HCT116 (cell line): Measurements from ENCODE around the gene STPG3. TPM values are rescaled to one million over a fixed set of nuclear protein-coding genes. Genes with fewer than 3 reads are reported as not detected.
A peak's percentile ranks its signal among the peaks of the same experiment; 100 is the strongest.

Experiments
- ATAC-seq: fragments of 200-7000 bp; cut with Tn5 transposase; 2 replicates; pipeline ENCODE4 v1.9.1; 2020; ENCODE audit warnings: mild to moderate bottlenecking, moderate library complexity
- BruUV-seq: library from RNA; stranded (reverse); fragments of 400-500 nt; replicated peaks from 2 replicates; lab custom pipeline; 2021; lab: Mats Ljungman, UMichigan
- CTCF ChIA-PET: fragments of 300-600 bp; sonication (Branson Sonifier 250); formaldehyde crosslinking; loops from one replicate; lab custom pipeline; 2021; ENCODE audit warnings: antibody characterized with exemption; lab: Charles Lee
- POLR2A ChIA-PET: fragments of 300-600, 350-600 bp; sonication (Branson Sonifier 250); formaldehyde crosslinking; loops from one replicate; lab custom pipeline; 2021; ENCODE audit warnings: antibody characterized with exemption; lab: Charles Lee
- RAD21 ChIA-PET, 2 experiments: fragments of 300-600 bp; sonication (Branson Sonifier 250); formaldehyde crosslinking; loops; one replicate each; lab custom pipeline; 2023; ENCODE audit warnings: low total read pairs in 2 of 2; ENCODE audit not compliant: uncharacterized antibody in 2 of 2, unreplicated experiment in 2 of 2, low non-redundant PET in 1 of 2; lab: Charles Lee
- DNase-seq: peaks from one replicate; pipeline ENCODE4 v3.0.0-alpha.2; 2010; ENCODE audit warnings: low read depth, low spot score
- H2AFZ ChIP-seq: fragments of 200-600 bp; shearing (Covaris generic), sonication (generic); 2 replicates; pipeline ENCODE4 v1.6.1; 2017; ENCODE audit warnings: low read depth, mixed run types, mixed read lengths, antibody characterized with exemption, low read length; ENCODE audit not compliant: poor library complexity, severe bottlenecking
- H3K27ac ChIP-seq: 2 replicates; pipeline ENCODE4 v1.5.1; 2012; ENCODE audit warnings: low read depth, low read length
- H3K27me3 ChIP-seq: fragments of 200-600 bp; sonication (generic); 2 replicates; pipeline ENCODE4 v1.6.1; 2016; ENCODE audit warnings: mixed run types, low read length, mixed read lengths; ENCODE audit not compliant: insufficient read depth
- H3K36me3 ChIP-seq, 2 experiments: fragments of 200-500 bp in 1 of 2; fragments of 200-600 bp in 1 of 2; sonication (Bioruptor generic) in 1 of 2; sonication (generic) in 1 of 2; 2 replicates each; pipeline versions ENCODE4 v1.5.1 to v1.6.1; 2014 to 2016; ENCODE audit warnings: low read length in 2 of 2, inconsistent platforms in 1 of 2, mixed read lengths in 1 of 2, mixed run types in 1 of 2; ENCODE audit not compliant: insufficient read depth in 2 of 2, control insufficient read depth in 1 of 2
- H3K4me1 ChIP-seq, 2 experiments: fragments of 200-600 bp in 1 of 2; sonication (generic) in 1 of 2; 2 replicates each; pipeline versions ENCODE4 v1.5.1 to v1.6.1; 2012 to 2017; ENCODE audit warnings: low read length in 2 of 2, inconsistent platforms in 1 of 2, mild to moderate bottlenecking in 1 of 2, mixed read lengths in 1 of 2, mixed run types in 1 of 2, moderate library complexity in 1 of 2; ENCODE audit not compliant: insufficient read depth in 2 of 2, control insufficient read depth in 1 of 2
- H3K4me2 ChIP-seq: fragments of 200-600 bp; sonication (generic); 2 replicates; pipeline ENCODE4 v1.6.1; 2017; ENCODE audit warnings: mixed run types, low read length, mixed read lengths
- H3K4me3 ChIP-seq, 2 experiments: fragments of 200-600 bp in 1 of 2; sonication (generic) in 1 of 2; replicated peaks in 1 of 2; 2 replicates each; pipeline ENCODE4 v1.5.1; 2011 to 2016; ENCODE audit warnings: low read length in 2 of 2, control low read depth in 1 of 2, low read depth in 1 of 2, mild to moderate bottlenecking in 1 of 2, mixed read lengths in 1 of 2, mixed run types in 1 of 2
- H3K79me2 ChIP-seq: fragments of 200-600 bp; sonication (generic); 2 replicates; pipeline ENCODE4 v1.6.1; 2017; ENCODE audit warnings: mild to moderate bottlenecking, mixed run types, low read length, moderate library complexity, mixed read lengths; ENCODE audit not compliant: insufficient read depth
- H3K9ac ChIP-seq: fragments of 200-600 bp; sonication (generic); 2 replicates; pipeline ENCODE4 v1.6.1; 2016; ENCODE audit warnings: low read length, mixed read lengths
- H3K9me2 ChIP-seq: fragments of 200-600 bp; sonication (generic), shearing (Covaris generic); 2 replicates; pipeline ENCODE4 v1.6.1; 2017; ENCODE audit warnings: mixed run types, mild to moderate bottlenecking, moderate library complexity; ENCODE audit not compliant: insufficient read depth
- H3K9me3 ChIP-seq, 2 experiments: fragments of 200-500 bp in 1 of 2; fragments of 200-600 bp in 1 of 2; sonication (Bioruptor generic) in 1 of 2; sonication (generic) in 1 of 2; 2 replicates each; pipeline ENCODE4 v1.6.1; 2014 to 2017; ENCODE audit warnings: low read length in 2 of 2, mixed read lengths in 2 of 2, inconsistent platforms in 1 of 2, low read depth in 1 of 2, mild to moderate bottlenecking in 1 of 2, mixed run types in 1 of 2, moderate library complexity in 1 of 2; ENCODE audit not compliant: control insufficient read depth in 1 of 2, insufficient read depth in 1 of 2
- H4K20me1 ChIP-seq: fragments of 200-600 bp; sonication (generic), shearing (Covaris generic); 2 replicates; pipeline ENCODE4 v1.6.1; 2017; ENCODE audit warnings: mixed run types, mild to moderate bottlenecking, moderate library complexity; ENCODE audit not compliant: insufficient read depth
- CBX3 ChIP-seq: IDR thresholded peaks from 2 replicates; pipeline ENCODE4 v1.6.1; 2012; ENCODE audit warnings: low read depth
- CEBPB ChIP-seq: IDR thresholded peaks from 2 replicates; pipeline ENCODE4 v1.6.1; 2012; ENCODE audit warnings: low read depth
- EGR1 ChIP-seq: IDR thresholded peaks from 2 replicates; pipeline ENCODE4 v1.6.1; 2012; ENCODE audit warnings: low read depth
- ELF1 ChIP-seq: IDR thresholded peaks from 2 replicates; pipeline ENCODE4 v1.6.1; 2012; ENCODE audit warnings: low read depth, borderline replicate concordance
- EZH2 ChIP-seq: fragments of 200-600 bp; sonication (generic); IDR thresholded peaks from 2 replicates; pipeline ENCODE4 v1.6.1; 2017; ENCODE audit warnings: antibody characterized with exemption, mixed run types
- EZH2phosphoT487 ChIP-seq: fragments of 200-600 bp; IDR thresholded peaks from 2 replicates; pipeline ENCODE4 v1.6.1; 2018; ENCODE audit warnings: antibody characterized with exemption, borderline replicate concordance
- FOSL1 ChIP-seq: IDR thresholded peaks from 2 replicates; pipeline ENCODE4 v1.6.1; 2012; ENCODE audit warnings: low read depth
- MAX ChIP-seq: IDR thresholded peaks from 2 replicates; pipeline ENCODE4 v1.6.1; 2012
- POLR2A ChIP-seq: IDR thresholded peaks from 2 replicates; pipeline ENCODE4 v1.7.0; 2011; ENCODE audit warnings: borderline replicate concordance; ENCODE audit not compliant: insufficient read depth, insufficient read length; ENCODE audit errors: extremely low read depth
- POLR2AphosphoS5 ChIP-seq: IDR thresholded peaks from 2 replicates; pipeline ENCODE4 v1.6.1; 2011; ENCODE audit warnings: mild to moderate bottlenecking, low read depth, low read length, moderate library complexity
- RAD21 ChIP-seq: IDR thresholded peaks from 2 replicates; pipeline ENCODE4 v1.6.1; 2012; ENCODE audit warnings: low read depth, mild to moderate bottlenecking
- SIN3A ChIP-seq: IDR thresholded peaks from 2 replicates; pipeline ENCODE4 v1.6.1; 2012; ENCODE audit warnings: low read depth
- SP1 ChIP-seq: IDR thresholded peaks from 2 replicates; pipeline ENCODE4 v1.6.1; 2012; ENCODE audit warnings: low read depth
- SRF ChIP-seq: IDR thresholded peaks from 2 replicates; pipeline ENCODE4 v1.6.1; 2012; ENCODE audit warnings: low read depth
- TCF7L2 ChIP-seq: IDR thresholded peaks from 2 replicates; pipeline ENCODE4 v1.7.0; 2011; ENCODE audit warnings: borderline replicate concordance, inconsistent platforms; ENCODE audit not compliant: insufficient read depth, insufficient read length; ENCODE audit errors: extremely low read depth
- ZBTB33 ChIP-seq: IDR thresholded peaks from 2 replicates; pipeline ENCODE4 v1.6.1; 2011; ENCODE audit warnings: mild to moderate bottlenecking, low read length, moderate library complexity; ENCODE audit not compliant: insufficient replicate concordance; ENCODE audit errors: extremely low read depth
- ZFX ChIP-seq: fragments of 450-650 bp; IDR thresholded peaks from 2 replicates; pipeline ENCODE4 v1.6.1; 2017
- intact Hi-C: fragments of 100-400 bp; cut with micrococcal nuclease; formaldehyde crosslinking; loops from 2 replicates; pipeline ENCODE4 v1.10.0; 2022
- total RNA-seq: library from RNA; stranded (reverse); gene quantifications from one replicate; pipeline ENCODE4 v1.2.1, GENCODE V29; 2021; ENCODE audit not compliant: unreplicated experiment
- TF ChIP-seq, protein P1 (sequence below), 3 experiments: fragments of 200-600 bp in 1 of 3; sonication (generic) in 1 of 3; IDR thresholded peaks in 2 of 3; conservative IDR thresholded peaks in 1 of 3; 2 replicates each; pipeline ENCODE4 v1.5.1; 2012 to 2017; ENCODE audit warnings: low read depth in 2 of 3, low read length in 2 of 3, antibody characterized with exemption in 1 of 3, borderline replicate concordance in 1 of 3, control low read depth in 1 of 3, mild to moderate bottlenecking in 1 of 3, mixed read lengths in 1 of 3, mixed run types in 1 of 3, moderate library complexity in 1 of 3; ENCODE audit not compliant: insufficient read depth in 1 of 3

The STPG3 gene
- total RNA-seq, 1 experiment from 2014 or later = not detected

DNA sequence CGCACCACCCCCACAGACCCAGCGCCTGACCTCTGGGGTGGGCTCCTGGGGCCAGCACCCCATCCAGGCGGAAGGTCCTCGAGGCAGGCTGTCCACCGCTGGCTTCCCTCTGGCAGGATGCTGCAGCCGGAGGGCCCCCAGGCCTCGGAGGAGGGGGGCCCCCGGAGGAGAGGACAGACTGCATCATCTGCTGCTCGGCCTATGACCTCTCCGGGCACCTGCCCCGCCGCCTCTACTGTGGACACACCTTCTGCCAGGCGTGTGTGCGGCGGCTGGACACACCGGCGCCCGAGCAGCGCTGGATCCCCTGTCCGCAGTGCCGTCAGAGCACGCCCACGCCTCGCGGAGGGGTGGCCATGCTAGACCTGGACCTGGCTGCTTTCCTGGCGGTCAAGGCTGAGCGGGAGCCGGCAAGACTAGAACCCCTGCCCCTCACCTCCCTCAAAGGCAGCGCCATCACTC is 22.5 kb upstream of the STPG3 start:
- no peak overlapping the region for H3K9ac ChIP-seq
- intact Hi-C loops = loop anchor here (5.0 to 10.0 kb wide), 3 partner anchors 41 to 444 kb away; partner anchors contain the start of genes ANAPC2, NPDC1 and SSNA1
- ATAC-seq (no peak), DNase-seq (no peak)
- no TSS peak for BruUV-seq
- no peaks in the 10 kb centered on the region for H3K9me3 ChIP-seq
- ChIA-PET RAD21 (interaction anchor here in 1 of 2 experiments (1.6 kb wide), 1 partner anchor 110 kb away, joined by 3 read pairs; no protein-coding TSS in a partner anchor), CTCF (interaction anchor here (1.5 to 4.7 kb wide), 3 partner anchors 9 to 33 kb away, joined by 4 to 43 read pairs (median 10); no protein-coding TSS in a partner anchor), POLR2A (interaction anchor here (1.4 to 2.5 kb wide), 2 partner anchors 8 to 12 kb away, joined by 3 to 16 read pairs; partner anchors contain the start of gene TUBB4B)
- H3K36me3 ChIP-seq = no peaks in the 10 kb centered on the region
- no peaks in the 10 kb centered on the region for H4K20me1 ChIP-seq
- no peak overlapping the region for H2AFZ ChIP-seq
- H3K4me2 ChIP-seq = no peak overlapping the region
- peaks cover 44 to 60% of the 10 kb centered on the region in 2 experiments for H3K4me1 ChIP-seq
- H3K27ac ChIP-seq = peak overlapping the region; percentile 43; the same call in 1 of the 2 replicates
- no peak overlapping the region for H3K4me3 ChIP-seq
- TF ChIP-seq TCF7L2 (no peak), ZFX (no peak), SRF (no peak), RAD21 (no peak), CEBPB (no peak), FOSL1 (no peak), SP1 (no peak), POLR2AphosphoS5 (no peak), ZBTB33 (no peak), POLR2A (no peak), EZH2phosphoT487 (no peak), EGR1 (no peak), ELF1 (no peak), EZH2 (no peak), SIN3A (no peak), MAX (no peak), CBX3 (no peak)
- TF ChIP-seq, protein P1, sequence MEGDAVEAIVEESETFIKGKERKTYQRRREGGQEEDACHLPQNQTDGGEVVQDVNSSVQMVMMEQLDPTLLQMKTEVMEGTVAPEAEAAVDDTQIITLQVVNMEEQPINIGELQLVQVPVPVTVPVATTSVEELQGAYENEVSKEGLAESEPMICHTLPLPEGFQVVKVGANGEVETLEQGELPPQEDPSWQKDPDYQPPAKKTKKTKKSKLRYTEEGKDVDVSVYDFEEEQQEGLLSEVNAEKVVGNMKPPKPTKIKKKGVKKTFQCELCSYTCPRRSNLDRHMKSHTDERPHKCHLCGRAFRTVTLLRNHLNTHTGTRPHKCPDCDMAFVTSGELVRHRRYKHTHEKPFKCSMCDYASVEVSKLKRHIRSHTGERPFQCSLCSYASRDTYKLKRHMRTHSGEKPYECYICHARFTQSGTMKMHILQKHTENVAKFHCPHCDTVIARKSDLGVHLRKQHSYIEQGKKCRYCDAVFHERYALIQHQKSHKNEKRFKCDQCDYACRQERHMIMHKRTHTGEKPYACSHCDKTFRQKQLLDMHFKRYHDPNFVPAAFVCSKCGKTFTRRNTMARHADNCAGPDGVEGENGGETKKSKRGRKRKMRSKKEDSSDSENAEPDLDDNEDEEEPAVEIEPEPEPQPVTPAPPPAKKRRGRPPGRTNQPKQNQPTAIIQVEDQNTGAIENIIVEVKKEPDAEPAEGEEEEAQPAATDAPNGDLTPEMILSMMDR (IDR thresholded peaks at IDR 0.05 in 2 of 3, conservative IDR thresholded peaks at IDR 0.05 in 1 of 3; ENCODE audit: borderline replicate concordance in 1 of 3, insufficient read depth in 1 of 3, low read depth in 2 of 3, low read length in 2 of 3) = no peak
- no peaks in the 10 kb centered on the region for H3K27me3 ChIP-seq
- H3K9me2 ChIP-seq = no peaks in the 10 kb centered on the region
- H3K79me2 ChIP-seq = no peaks in the 10 kb centered on the region
